ENCODE measurements around the gene SP100. TPM values are rescaled to one million over a fixed set of nuclear protein-coding genes. Genes with fewer than 3 reads are reported as not detected.
"Not testable (repeated sequence)": the region's sequence is repeated elsewhere in the genome, so short reads cannot be mapped to it uniquely, and the experiment has no call there.

Gene SP100
- total RNA-seq, 4 donors from 2014 or later: 106 to 498 (median 127) TPM

GRCh38 chr2:230400041-230400440 lies 16.0 kb upstream of the SP100 start:
- no peaks in the 10 kb centered on the region for H3K27me3 ChIP-seq
- H3K36me3 ChIP-seq: peaks cover 0 to 48% (median 0%) of the 10 kb centered on the region in 3 donors
- TF ChIP-seq CTCF (IDR thresholded peaks at IDR 0.05): no peak
- TF ChIP-seq POLR2A (IDR thresholded peaks at IDR 0.05): no peak
- no peak overlapping the region for H3K4me3 ChIP-seq
- no peaks in the 10 kb centered on the region for H3K9me3 ChIP-seq
- DNase-seq: no peak
- no peaks in the 10 kb centered on the region for H3K4me1 ChIP-seq
- no peak overlapping the region for H3K27ac ChIP-seq

- Histone ChIP-seq H3K36me3 (peaks cover 0 to 43% (median 0%) of the 10 kb centered on the region in 3 donors), H3K9me3 (no peaks in the 10 kb centered on the region), H3K27ac (no peak overlapping the region), H3K4me3 (no peak overlapping the region), H3K27me3 (no peaks in the 10 kb centered on the region), H3K4me1 (no peaks in the 10 kb centered on the region)
- no peak for DNase-seq
- TF ChIP-seq POLR2A (IDR thresholded peaks at IDR 0.05) (no peak), CTCF (IDR thresholded peaks at IDR 0.05) (no peak)
These were observed 15.5 kb upstream of the SP100 start for GRCh38 chr2:230400454-230400853.

- H3K9me3 ChIP-seq, H3K27me3 ChIP-seq, H3K4me3 ChIP-seq, H3K4me1 ChIP-seq, DNase-seq, H3K27ac ChIP-seq: not testable (repeated sequence)
- H3K36me3 ChIP-seq: peaks cover 0 to 38% (median 0%) of the 10 kb centered on the region in 3 donors
These were observed 15.0 kb upstream of the SP100 start for GRCh38 chr2:230401026-230401425.

- TF ChIP-seq CTCF (IDR thresholded peaks at IDR 0.05): no peak
- no peak for TF ChIP-seq POLR2A (IDR thresholded peaks at IDR 0.05)
- no peak overlapping the region for H3K27ac ChIP-seq
- H3K4me3 ChIP-seq: no peak overlapping the region
- H3K27me3 ChIP-seq: no peaks in the 10 kb centered on the region
- H3K4me1 ChIP-seq: no peaks in the 10 kb centered on the region
- H3K9me3 ChIP-seq: no peaks in the 10 kb centered on the region
- H3K36me3 ChIP-seq: peaks cover 0 to 27% (median 0%) of the 10 kb centered on the region in 3 donors
- DNase-seq: no peak
These were observed 12.3 kb upstream of the SP100 start for GRCh38 chr2:230403746-230404145.

GRCh38 chr2:230405824-230406223 lies 10.2 kb upstream of the SP100 start:
- no peak overlapping the region for H3K27ac ChIP-seq
- H3K4me1 ChIP-seq: peaks cover 0 to 3% (median under 1%) of the 10 kb centered on the region in 4 donors
- no peak for TF ChIP-seq CTCF (IDR thresholded peaks at IDR 0.05)
- no peak for TF ChIP-seq POLR2A (IDR thresholded peaks at IDR 0.05)
- peaks cover 0 to 17% (median 0%) of the 10 kb centered on the region in 3 donors for H3K36me3 ChIP-seq
- H3K9me3 ChIP-seq: no peaks in the 10 kb centered on the region
- no peaks in the 10 kb centered on the region for H3K27me3 ChIP-seq
- DNase-seq: no peak
- H3K4me3 ChIP-seq: no peak overlapping the region

- no peak for TF ChIP-seq CTCF (IDR thresholded peaks at IDR 0.05)
- no peak for TF ChIP-seq POLR2A (IDR thresholded peaks at IDR 0.05)
- peak overlapping the region in 2 of 4 donors; percentile 11 to 15 for H3K27ac ChIP-seq
- no peak for DNase-seq
These were observed 7.7 kb upstream of the SP100 start for GRCh38 chr2:230408244-230408842.

GRCh38 chr2:230409316-230409715 lies 6.7 kb upstream of the SP100 start:
- not testable (repeated sequence) for H3K4me3 ChIP-seq, H3K9me3 ChIP-seq, H3K36me3 ChIP-seq, DNase-seq, H3K27me3 ChIP-seq
- Histone ChIP-seq H3K4me1 (peaks cover 0 to 11% (median 5%) of the 10 kb centered on the region in 4 donors), H3K27ac (peak overlapping the region in 1 of 4 donors; percentile 15)

More at GRCh38 chr2:230408244-230408842, 7.7 kb upstream of the SP100 start:
- H3K4me3 ChIP-seq: no peak overlapping the region
- no peaks in the 10 kb centered on the region for H3K27me3 ChIP-seq
- peaks cover 0 to 11% (median 5%) of the 10 kb centered on the region in 4 donors for H3K4me1 ChIP-seq
- no peaks in the 10 kb centered on the region for H3K9me3 ChIP-seq
- H3K36me3 ChIP-seq: peaks cover 0 to 10% (median 0%) of the 10 kb centered on the region in 3 donors
